Kidney (tissue), 14 donors: ENCODE data around the gene VPS16. TPM values are rescaled to one million over a fixed set of nuclear protein-coding genes. Genes with fewer than 3 reads are reported as not detected.

Experiments
- DNase-seq, 5 donors: peaks; one replicate each; pipeline ENCODE4 v3.0.0-alpha.2; 2013 to 2020
- FAIRE-seq: peaks from 2 replicates; lab custom pipeline; 2012; peaks lifted over from hg19 to GRCh38; lab: Jason Lieb, UNC
- H3K27ac ChIP-seq, 2 donors: one replicate each; pipeline ENCODE4 v1.7.0; 2013; ENCODE audit warnings: low read depth in 2 of 2, low read length in 2 of 2, inconsistent platforms in 1 of 2
- H3K27me3 ChIP-seq: one replicate; pipeline ENCODE4 v1.7.1; 2013; ENCODE audit warnings: low read length, inconsistent platforms; ENCODE audit not compliant: control insufficient read depth, insufficient read depth
- H3K36me3 ChIP-seq, 3 donors: one replicate each; pipeline versions ENCODE4 v1.7.0 to v1.7.1; 2013; ENCODE audit warnings: low read length in 3 of 3, control low read depth in 1 of 3, inconsistent platforms in 1 of 3; ENCODE audit not compliant: insufficient read depth in 3 of 3, control insufficient read depth in 2 of 3
- H3K4me1 ChIP-seq, 3 donors: one replicate each; pipeline versions ENCODE4 v1.7.0 to v1.7.1; 2013; ENCODE audit warnings: low read length in 3 of 3, inconsistent platforms in 1 of 3, low read depth in 1 of 3; ENCODE audit not compliant: control insufficient read depth in 2 of 3, insufficient read depth in 2 of 3
- H3K4me3 ChIP-seq, 3 donors: one replicate each; pipeline versions ENCODE4 v1.7.0 to v1.8.1; 2013; ENCODE audit warnings: low read length in 3 of 3, control low read depth in 1 of 3, inconsistent platforms in 1 of 3
- H3K9ac ChIP-seq, 3 donors: one replicate each; pipeline versions ENCODE4 v1.7.0 to v1.7.1; 2013; ENCODE audit warnings: low read length in 3 of 3, control low read depth in 1 of 3, inconsistent platforms in 1 of 3
- H3K9me3 ChIP-seq, 3 donors: one replicate each; pipeline versions ENCODE4 v1.7.0 to v1.7.1; 2013; ENCODE audit warnings: low read length in 3 of 3, control low read depth in 1 of 3, inconsistent platforms in 1 of 3; ENCODE audit not compliant: control insufficient read depth in 2 of 3, insufficient read depth in 1 of 3
- intact Hi-C: fragments of 100-400 bp; cut with DNase I; formaldehyde crosslinking; loops from one replicate; pipeline ENCODE4 v1.11.1; 2022
- polyA plus RNA-seq: library from polyadenylated mRNA; stranded (reverse); fragments of 350-450 nt; fragmentation: Illumina TruSeq; extraction: RNeasy Lipid Tissue Mini Kit (QIAGEN cat#74804); gene quantifications from one replicate; pipeline ENCODE4 v1.2.3, GENCODE V29; 2014; ENCODE audit warnings: low read depth, low replicate concordance; ENCODE audit not compliant: insufficient read depth
- total RNA-seq: library from RNA; stranded (reverse); fragmentation: NEBNext Ultra II Directional; extraction: Animal tissue kit (Norgen Biotek cat#: 25700); gene quantifications from one replicate; pipeline ENCODE4 v1.2.1, GENCODE V29; 2021
- TF ChIP-seq, protein P1 (sequence below): IDR thresholded peaks from 3 replicates; pipeline ENCODE4 v1.5.1; 2012; ENCODE audit warnings: mild to moderate bottlenecking, moderate library complexity, borderline replicate concordance; ENCODE audit not compliant: insufficient read depth; ENCODE audit errors: extremely low read depth
- donor health status: control.
- donor health status: control.
- donor health status: control.
- donor health status: control.
- donor health status: control.
- donor health status: DM: yes; HTN: yes; CAD: no.
- donor health status: Normal renal cell carcinoma (clear cell type).

VPS16 gene
- total and polyA plus RNA-seq, 2 donors from 2014 or later, result 38.6 to 38.8 TPM

DNA sequence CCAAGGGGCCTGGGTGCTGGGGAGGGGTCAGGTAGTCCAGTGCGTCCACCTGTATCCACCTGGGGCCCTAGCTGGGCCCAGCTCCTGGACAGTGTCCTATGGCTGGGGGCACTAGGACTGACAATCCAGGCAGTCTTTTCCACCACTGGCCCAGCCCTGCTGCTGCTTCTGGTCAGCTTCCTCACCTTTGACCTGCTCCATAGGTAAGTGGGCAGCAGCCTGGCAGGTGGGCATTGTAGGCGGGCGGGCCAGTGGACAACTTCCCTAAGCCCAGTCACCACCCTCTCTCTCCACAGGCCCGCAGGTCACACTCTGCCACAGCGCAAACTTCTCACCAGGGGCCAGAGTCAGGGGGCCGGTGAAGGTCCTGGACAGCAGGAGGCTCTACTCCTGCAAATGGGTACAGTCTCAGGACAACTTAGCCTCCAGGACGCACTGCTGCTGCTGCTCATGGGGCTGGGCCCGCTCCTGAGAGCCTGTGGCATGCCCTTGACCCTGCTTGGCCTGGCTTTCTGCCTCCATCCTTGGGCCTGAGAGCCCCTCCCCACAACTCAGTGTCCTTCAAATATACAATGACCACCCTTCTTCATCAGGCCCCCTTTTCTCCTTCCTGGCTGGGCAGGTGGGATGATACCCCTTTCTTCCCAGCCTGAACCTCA, 25.2 kb upstream of the VPS16 start:
- peak in 2 of 5 donors; percentile 39 to 66 for DNase-seq
- peaks cover 0 to 5% (median 3%) of the 10 kb centered on the region in 3 donors for H3K9me3 ChIP-seq
- no peaks in the 10 kb centered on the region for H3K36me3 ChIP-seq
- H3K4me1 ChIP-seq, result no peaks in the 10 kb centered on the region
- H3K4me3 ChIP-seq, result no peak overlapping the region
- no peaks in the 10 kb centered on the region for H3K27me3 ChIP-seq
- no peak overlapping the region for H3K9ac ChIP-seq
- no peak overlapping the region for H3K27ac ChIP-seq
- intact Hi-C loops, result no loop called here
- TF ChIP-seq, protein P1, sequence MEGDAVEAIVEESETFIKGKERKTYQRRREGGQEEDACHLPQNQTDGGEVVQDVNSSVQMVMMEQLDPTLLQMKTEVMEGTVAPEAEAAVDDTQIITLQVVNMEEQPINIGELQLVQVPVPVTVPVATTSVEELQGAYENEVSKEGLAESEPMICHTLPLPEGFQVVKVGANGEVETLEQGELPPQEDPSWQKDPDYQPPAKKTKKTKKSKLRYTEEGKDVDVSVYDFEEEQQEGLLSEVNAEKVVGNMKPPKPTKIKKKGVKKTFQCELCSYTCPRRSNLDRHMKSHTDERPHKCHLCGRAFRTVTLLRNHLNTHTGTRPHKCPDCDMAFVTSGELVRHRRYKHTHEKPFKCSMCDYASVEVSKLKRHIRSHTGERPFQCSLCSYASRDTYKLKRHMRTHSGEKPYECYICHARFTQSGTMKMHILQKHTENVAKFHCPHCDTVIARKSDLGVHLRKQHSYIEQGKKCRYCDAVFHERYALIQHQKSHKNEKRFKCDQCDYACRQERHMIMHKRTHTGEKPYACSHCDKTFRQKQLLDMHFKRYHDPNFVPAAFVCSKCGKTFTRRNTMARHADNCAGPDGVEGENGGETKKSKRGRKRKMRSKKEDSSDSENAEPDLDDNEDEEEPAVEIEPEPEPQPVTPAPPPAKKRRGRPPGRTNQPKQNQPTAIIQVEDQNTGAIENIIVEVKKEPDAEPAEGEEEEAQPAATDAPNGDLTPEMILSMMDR, result no peak
- FAIRE-seq, result no peak

DNA sequence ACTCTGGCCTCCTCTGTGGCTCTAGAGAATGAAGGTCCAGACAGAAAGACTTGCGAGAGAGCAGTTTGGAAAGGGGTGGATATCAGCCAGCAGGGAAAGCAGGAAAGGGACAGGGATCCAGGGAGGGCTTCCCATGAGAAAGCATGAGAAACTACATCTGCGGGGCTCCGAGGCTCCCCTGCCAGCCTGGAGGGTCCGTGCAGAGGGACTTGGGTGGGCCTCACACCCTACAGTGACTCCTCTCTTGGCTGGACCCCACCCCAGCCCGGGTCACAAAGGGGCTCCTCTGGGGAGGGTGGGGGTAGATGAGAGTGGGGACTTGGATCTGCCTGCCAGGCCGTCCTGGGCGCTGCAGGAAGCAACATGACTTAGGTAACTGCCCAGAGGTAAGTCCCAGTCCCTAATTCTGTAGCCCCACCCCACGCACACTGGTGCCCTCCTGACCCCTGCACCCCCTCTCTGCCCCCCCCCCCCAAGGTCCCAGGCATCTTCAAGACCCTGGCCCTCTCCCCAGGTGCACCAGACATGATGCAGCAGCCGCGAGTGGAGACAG, 24.4 kb upstream of the VPS16 start, which contains the start of gene TMEM239:
Gene TMEM239 (plus strand): TSS at position 335 of the 553 bp plus-strand sequence. CDS start 191 bp downstream, at position 526.
- no peak for FAIRE-seq
- Histone ChIP-seq H3K4me3 (no peak within 1 kb of the TSS), H3K27me3 (no peaks in the 10 kb centered on the region), H3K4me1 (no peaks in the 10 kb centered on the region), H3K36me3 (no peaks in the 10 kb centered on the region), H3K9me3 (peaks cover 0 to 5% (median 3%) of the 10 kb centered on the region in 3 donors), H3K9ac (no peak within 1 kb of the TSS), H3K27ac (no peak within 1 kb of the TSS)
- DNase-seq, result peak in 2 of 5 donors; percentile 42 to 58
- intact Hi-C loops, result no loop called here
- TF ChIP-seq, protein P1, result no peak

DNA sequence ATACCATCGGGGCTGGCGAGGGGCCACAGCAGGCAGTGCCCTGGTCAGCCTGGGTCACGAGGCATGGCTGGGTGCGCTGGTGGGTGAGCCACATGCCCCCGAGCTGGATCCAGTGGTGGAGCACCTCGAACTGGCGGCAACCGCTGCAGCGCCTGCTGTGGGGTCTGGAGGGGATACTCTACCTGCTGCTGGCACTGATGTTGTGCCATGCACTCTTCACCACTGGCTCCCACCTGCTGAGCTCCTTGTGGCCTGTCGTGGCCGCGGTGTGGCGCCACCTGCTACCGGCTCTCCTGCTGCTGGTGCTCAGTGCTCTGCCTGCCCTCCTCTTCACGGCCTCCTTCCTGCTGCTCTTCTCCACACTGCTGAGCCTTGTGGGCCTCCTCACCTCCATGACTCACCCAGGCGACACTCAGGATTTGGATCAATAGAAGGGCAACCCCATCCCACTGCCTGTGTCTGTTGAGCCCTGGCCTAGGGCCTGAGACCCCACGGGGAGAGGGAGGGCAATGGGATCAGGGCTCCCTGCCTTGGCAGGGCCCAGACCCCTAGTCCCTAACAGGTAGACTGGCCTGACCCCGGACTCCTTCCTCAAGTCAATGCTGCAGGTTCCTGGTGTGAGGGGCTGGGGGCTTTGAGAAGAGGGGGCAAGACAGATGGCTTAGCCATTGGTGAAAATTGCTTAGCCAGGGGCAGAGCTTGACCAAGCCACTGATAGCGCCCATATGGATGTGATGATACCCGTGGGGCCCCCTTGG, 23.8 kb upstream of the VPS16 start:
- peak in 2 of 5 donors; percentile 42 to 72 for DNase-seq
- TF ChIP-seq, protein P1, result no peak

More for the DNA sequence above, 23.8 kb upstream of the VPS16 start:
- H3K4me3 ChIP-seq, result no peak overlapping the region
- intact Hi-C loops, result no loop called here
- no peak overlapping the region for H3K27ac ChIP-seq
- H3K27me3 ChIP-seq, result no peaks in the 10 kb centered on the region
- H3K4me1 ChIP-seq, result no peaks in the 10 kb centered on the region
- H3K36me3 ChIP-seq, result no peaks in the 10 kb centered on the region
- no peak for FAIRE-seq
- H3K9ac ChIP-seq, result no peak overlapping the region
- H3K9me3 ChIP-seq, result peaks cover 0 to 5% (median 3%) of the 10 kb centered on the region in 3 donors
